Breast epithelium (tissue), 4 donors: ENCODE measurements around the gene PACSIN3. TPM values are rescaled to one million over a fixed set of nuclear protein-coding genes. Genes with fewer than 3 reads are reported as not detected.

Experiments used
- DNase-seq, 2 donors: peaks; one replicate each; pipeline ENCODE4 v3.0.0-alpha.2; 2019; ENCODE audit warnings: low spot score in 2 of 2
- H3K27ac ChIP-seq, 2 donors: fragments of 200-600 bp; sonication (generic) in 1 of 2; one replicate each; pipeline ENCODE4 v1.5.1; 2016 to 2019; ENCODE audit warnings: mild to moderate bottlenecking in 1 of 2
- H3K27me3 ChIP-seq, 2 donors: fragments of 200-600 bp; sonication (generic) in 1 of 2; one replicate each; pipeline versions ENCODE4 v1.5.1 to v1.6.0; 2017 to 2019; ENCODE audit warnings: control low read depth in 1 of 2, mild to moderate bottlenecking in 1 of 2
- H3K36me3 ChIP-seq: fragments of 200-600 bp; one replicate; pipeline ENCODE4 v1.5.1; 2019
- H3K4me1 ChIP-seq, 2 donors: fragments of 200-600 bp; sonication (generic); one replicate each; pipeline ENCODE4 v1.5.1; 2016 to 2019; ENCODE audit warnings: control low read depth in 1 of 2
- H3K4me3 ChIP-seq, 3 donors: fragments of 200-600 bp; sonication (generic); 1 replicate in 2 of 3; 2 replicates in 1 of 3; pipeline ENCODE4 v1.5.1; 2016 to 2019; ENCODE audit warnings: mild to moderate bottlenecking in 3 of 3, moderate library complexity in 2 of 3
- H3K9me3 ChIP-seq, 2 donors: fragments of 200-600 bp; sonication (generic) in 1 of 2; one replicate each; pipeline ENCODE4 v1.5.1; 2016 to 2019; ENCODE audit warnings: control low read depth in 1 of 2
- POLR2A ChIP-seq: fragments of 450-650 bp; IDR thresholded peaks from one replicate; pipeline ENCODE4 v1.6.1; 2016; ENCODE audit warnings: antibody characterized with exemption, mild to moderate bottlenecking, moderate library complexity
- POLR2AphosphoS5 ChIP-seq, 3 donors: sonication (generic); formaldehyde crosslinking; IDR thresholded peaks; one replicate each; pipeline ENCODE4 v1.6.1; 2017; ENCODE audit warnings: antibody characterized with exemption in 3 of 3
- intact Hi-C: fragments of 100-400 bp; cut with DNase I; formaldehyde crosslinking; loops from one replicate; pipeline ENCODE4 v1.15.1; 2023; ENCODE audit warnings: low total_unique reads
- total RNA-seq, 3 donors: library from RNA; depleted of rRNA; stranded (reverse); fragments of >200 nt; gene quantifications; one replicate each; pipeline ENCODE4 v1.1.0, GENCODE V29; 2016
- TF ChIP-seq, protein P1 (sequence below), 3 donors: fragments of 450-650 bp; IDR thresholded peaks; one replicate each; pipeline ENCODE4 v1.5.1; 2016 to 2017; ENCODE audit warnings: antibody characterized with exemption in 3 of 3, mild to moderate bottlenecking in 3 of 3, moderate library complexity in 3 of 3

Gene PACSIN3
- total RNA-seq, 3 donors from 2014 or later, result 9.9 to 47.3 (median 33.1) TPM

DNA sequence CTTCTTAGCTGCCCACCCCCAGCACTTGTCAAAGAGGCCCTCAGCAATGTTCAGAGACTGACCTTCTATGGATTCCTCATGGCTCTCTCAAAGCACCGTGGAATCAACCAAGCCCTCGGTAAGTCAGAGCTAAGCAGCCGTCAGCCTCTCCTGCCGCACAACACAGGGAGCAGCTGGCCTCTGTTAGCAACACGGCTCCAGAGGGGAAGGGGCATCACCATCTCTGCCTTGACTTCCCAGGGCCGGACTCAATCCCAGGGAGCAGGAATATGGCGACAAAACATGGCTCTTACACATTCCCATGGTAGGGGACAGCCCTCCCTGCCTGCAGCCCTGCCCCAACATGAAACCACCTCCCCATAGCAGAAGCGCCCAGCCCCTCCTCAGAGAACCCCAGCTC, 28.4 kb downstream of the PACSIN3 start:
- no peaks in the 10 kb centered on the region for H3K36me3 ChIP-seq
- TF ChIP-seq POLR2AphosphoS5 (IDR thresholded peaks at IDR 0.05) (no peak), POLR2A (no peak)
- TF ChIP-seq, protein P1, sequence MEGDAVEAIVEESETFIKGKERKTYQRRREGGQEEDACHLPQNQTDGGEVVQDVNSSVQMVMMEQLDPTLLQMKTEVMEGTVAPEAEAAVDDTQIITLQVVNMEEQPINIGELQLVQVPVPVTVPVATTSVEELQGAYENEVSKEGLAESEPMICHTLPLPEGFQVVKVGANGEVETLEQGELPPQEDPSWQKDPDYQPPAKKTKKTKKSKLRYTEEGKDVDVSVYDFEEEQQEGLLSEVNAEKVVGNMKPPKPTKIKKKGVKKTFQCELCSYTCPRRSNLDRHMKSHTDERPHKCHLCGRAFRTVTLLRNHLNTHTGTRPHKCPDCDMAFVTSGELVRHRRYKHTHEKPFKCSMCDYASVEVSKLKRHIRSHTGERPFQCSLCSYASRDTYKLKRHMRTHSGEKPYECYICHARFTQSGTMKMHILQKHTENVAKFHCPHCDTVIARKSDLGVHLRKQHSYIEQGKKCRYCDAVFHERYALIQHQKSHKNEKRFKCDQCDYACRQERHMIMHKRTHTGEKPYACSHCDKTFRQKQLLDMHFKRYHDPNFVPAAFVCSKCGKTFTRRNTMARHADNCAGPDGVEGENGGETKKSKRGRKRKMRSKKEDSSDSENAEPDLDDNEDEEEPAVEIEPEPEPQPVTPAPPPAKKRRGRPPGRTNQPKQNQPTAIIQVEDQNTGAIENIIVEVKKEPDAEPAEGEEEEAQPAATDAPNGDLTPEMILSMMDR (IDR thresholded peaks at IDR 0.05), result no peak
- no peak overlapping the region for H3K27ac ChIP-seq
- H3K27me3 ChIP-seq, result no peaks in the 10 kb centered on the region
- intact Hi-C loops, result no loop called here
- no peaks in the 10 kb centered on the region for H3K9me3 ChIP-seq
- DNase-seq, result no peak
- no peak overlapping the region for H3K4me3 ChIP-seq
- H3K4me1 ChIP-seq, result no peaks in the 10 kb centered on the region

DNA sequence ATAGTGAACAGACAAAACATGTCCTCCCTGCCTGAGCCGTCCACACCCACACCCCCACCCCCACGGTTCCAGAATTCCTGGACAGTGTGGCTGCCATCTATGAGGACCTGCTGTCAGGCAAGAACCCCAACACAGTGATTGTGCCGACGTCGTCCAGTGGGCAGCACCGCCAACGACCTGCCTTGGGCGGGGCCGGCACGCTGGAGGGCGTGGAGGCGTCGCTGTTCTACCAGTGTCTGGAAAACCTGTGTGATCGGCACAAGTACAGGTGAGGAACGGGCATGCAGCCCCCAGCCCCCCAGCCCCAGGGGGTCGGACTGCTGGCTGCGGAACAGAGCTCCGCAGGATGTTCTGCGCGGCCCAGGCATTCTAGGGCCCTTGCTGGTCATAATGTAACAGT, 29.3 kb downstream of the PACSIN3 start:
- Histone ChIP-seq H3K36me3 (no peaks in the 10 kb centered on the region), H3K4me1 (no peaks in the 10 kb centered on the region), H3K27me3 (no peaks in the 10 kb centered on the region), H3K27ac (no peak overlapping the region), H3K4me3 (no peak overlapping the region), H3K9me3 (no peaks in the 10 kb centered on the region)
- intact Hi-C loops, result no loop called here
- TF ChIP-seq, protein P1 (IDR thresholded peaks at IDR 0.05), result no peak
- TF ChIP-seq POLR2A (no peak), POLR2AphosphoS5 (IDR thresholded peaks at IDR 0.05) (no peak)
- DNase-seq, result no peak

DNA sequence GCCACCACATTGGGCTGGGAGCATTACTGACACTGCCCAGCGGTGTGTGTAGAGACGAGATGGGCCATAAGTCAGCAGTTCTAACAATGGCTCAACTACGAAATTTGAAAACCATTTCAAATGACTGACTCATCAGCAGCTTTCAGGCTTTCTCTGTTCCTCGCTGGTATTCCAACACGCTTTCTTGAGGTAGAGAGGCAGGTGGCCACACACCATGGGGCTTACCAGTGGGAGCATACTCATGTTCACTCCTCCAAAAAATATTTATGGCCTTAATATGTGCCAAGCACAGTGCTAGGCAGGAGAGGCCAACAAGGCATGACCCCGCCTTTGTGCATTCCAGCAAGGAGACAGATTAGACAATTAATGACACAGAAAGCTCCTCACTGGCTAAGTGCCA, 29.9 kb downstream of the PACSIN3 start:
- no peak overlapping the region for H3K27ac ChIP-seq
- intact Hi-C loops, result no loop called here
- no peak overlapping the region for H3K4me3 ChIP-seq
- no peaks in the 10 kb centered on the region for H3K9me3 ChIP-seq
- H3K4me1 ChIP-seq, result no peaks in the 10 kb centered on the region
- no peaks in the 10 kb centered on the region for H3K36me3 ChIP-seq
- no peak for TF ChIP-seq POLR2A
- TF ChIP-seq, protein P1 (IDR thresholded peaks at IDR 0.05), result no peak
- no peak for TF ChIP-seq POLR2AphosphoS5 (IDR thresholded peaks at IDR 0.05)
- no peaks in the 10 kb centered on the region for H3K27me3 ChIP-seq
- DNase-seq, result no peak

DNA sequence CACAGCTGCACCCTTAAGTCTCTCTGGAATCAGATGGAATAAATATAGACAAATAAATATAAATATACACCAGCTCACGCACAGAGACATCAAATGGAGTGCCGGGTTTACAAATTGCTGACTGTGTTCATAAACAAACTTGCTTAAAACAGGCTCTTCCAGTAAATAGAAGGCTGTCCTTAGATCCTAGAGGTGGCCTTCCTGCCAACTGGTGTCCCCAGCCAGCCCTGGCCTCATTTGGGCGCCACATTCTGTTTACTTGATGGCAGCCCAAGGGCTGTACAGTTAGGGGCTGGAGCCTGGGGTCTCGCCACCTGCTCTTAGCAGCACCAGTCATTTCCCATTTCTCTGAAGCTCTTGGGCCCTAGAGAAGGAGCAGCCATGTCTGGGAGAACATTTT, 30.4 kb downstream of the PACSIN3 start:
- Histone ChIP-seq H3K27ac (no peak overlapping the region), H3K36me3 (no peaks in the 10 kb centered on the region), H3K9me3 (no peaks in the 10 kb centered on the region), H3K27me3 (no peaks in the 10 kb centered on the region), H3K4me1 (no peaks in the 10 kb centered on the region), H3K4me3 (no peak overlapping the region)
- TF ChIP-seq POLR2AphosphoS5 (IDR thresholded peaks at IDR 0.05) (no peak), POLR2A (no peak)
- TF ChIP-seq, protein P1 (IDR thresholded peaks at IDR 0.05), result no peak
- intact Hi-C loops, result no loop called here
- no peak for DNase-seq

DNA sequence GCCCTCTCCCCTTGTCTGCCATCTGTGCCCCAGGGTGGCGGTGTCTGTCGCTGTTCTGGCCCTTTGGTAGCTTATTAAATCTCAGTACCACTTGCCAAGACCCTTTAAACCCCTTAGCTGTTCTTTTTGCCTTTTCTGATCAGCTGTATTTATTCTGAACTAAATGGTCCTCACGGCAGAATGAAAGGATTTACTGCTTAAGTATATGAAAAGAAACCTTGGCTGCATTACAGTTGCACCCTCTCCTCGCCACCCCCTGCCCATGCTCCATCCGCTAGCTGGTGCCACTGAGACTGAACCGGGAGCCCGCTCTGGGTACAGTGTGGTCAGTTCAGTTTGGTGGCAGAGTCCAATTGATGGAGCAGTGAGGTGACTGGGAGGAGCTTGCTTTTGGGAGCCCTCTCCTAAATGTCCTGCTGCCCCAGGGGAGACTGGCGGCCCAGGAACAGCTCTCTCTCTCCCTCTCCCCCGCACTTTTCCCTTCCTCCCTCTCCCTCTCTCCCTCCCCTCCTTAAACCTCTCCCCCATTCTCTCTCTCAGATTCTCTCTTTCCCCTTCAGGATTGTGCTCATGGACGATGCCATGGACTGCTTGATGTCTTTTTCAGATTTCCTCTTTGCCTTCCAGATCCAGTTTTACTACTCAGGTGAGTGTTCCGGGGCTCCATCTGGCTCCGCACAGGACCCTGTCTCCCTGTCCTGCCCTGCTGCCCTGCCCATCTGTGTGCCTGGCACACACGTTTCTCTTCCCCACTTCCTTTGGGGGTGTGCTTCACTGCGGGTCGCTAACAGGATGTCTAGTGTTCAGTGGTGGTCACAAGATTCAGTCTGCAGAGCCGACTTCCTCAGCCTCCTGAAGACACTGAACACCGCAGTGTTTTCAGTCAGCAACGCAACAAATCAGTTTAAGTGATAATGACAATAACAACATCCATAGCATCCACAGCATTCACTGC, 31.3 kb downstream of the PACSIN3 start:
- Histone ChIP-seq H3K36me3 (no peaks in the 10 kb centered on the region), H3K27ac (no peak overlapping the region), H3K4me3 (no peak overlapping the region), H3K9me3 (no peaks in the 10 kb centered on the region), H3K4me1 (no peaks in the 10 kb centered on the region), H3K27me3 (no peaks in the 10 kb centered on the region)
- intact Hi-C loops, result loop anchor here (5.0 kb wide), 1 partner anchor 263 kb away; no protein-coding TSS in a partner anchor
- TF ChIP-seq POLR2A, result no peak
- TF ChIP-seq, protein P1 (IDR thresholded peaks at IDR 0.05), result no peak
- no peak for TF ChIP-seq POLR2AphosphoS5 (IDR thresholded peaks at IDR 0.05)
- DNase-seq, result no peak
